Inflammatory macrophage treated with lipopolysaccharide for 1 hour (primary cell): ENCODE measurements around the gene LRP2BP.
"Not testable (repeated sequence)": the region's sequence is repeated elsewhere in the genome, so short reads cannot be mapped to it uniquely, and the experiment has no call there.

ENCODE experiments used
- DNase-seq, 2 donors: peaks; one replicate each; pipeline ENCODE4 v3.0.0-alpha.2; 2020 to 2022

Gene LRP2BP

DNA sequence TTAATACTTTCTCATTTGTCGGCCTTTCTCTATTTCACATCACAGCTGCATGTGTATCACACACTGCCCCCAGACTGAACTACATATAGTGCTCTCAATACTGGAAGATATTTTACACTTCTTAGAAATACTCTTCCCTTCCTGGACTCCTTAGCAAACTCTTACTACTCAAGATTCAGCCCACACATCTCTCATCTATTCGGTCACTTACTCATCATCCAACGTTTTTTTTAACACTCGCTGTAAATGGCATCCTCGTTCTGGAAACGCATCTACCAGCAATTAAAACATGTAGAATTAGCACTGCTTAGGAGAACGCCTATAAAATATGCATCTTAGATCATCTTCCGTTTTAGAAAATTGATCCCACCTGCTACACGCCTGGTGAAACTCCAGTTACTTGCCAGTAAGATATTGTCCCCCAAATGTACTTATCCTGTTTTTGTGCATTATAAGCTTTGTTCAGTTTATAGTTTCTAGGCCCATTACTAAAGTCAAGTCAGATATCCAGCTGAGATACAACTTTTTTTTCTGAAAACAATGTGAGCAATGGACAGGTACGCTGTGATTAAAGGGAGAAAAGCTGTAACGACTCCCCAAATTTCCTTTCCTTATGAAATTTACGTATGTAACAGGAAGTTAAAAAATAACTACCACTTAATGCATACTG is 1.0 kb downstream of the LRP2BP start:
- no peak for DNase-seq

DNA sequence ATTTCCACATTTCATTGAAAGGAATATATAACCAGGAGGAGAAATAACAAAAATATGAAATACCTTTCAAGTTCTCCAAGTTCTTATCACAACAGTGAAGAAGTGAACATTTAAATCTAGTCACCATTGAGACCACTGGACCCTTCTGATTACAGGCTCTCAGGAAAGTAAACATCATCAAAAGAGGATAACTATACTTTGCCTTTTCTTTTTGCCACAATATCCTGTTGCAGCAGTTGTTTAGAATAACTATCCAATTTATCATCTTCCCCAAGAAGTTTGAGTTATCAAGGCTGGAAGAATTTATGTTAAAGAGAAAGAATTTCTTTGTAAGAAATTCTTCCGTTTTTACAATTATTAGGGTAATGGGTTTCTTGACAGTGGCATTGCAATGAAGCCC is 3.6 kb downstream of the LRP2BP start:
- DNase-seq = no peak

DNA sequence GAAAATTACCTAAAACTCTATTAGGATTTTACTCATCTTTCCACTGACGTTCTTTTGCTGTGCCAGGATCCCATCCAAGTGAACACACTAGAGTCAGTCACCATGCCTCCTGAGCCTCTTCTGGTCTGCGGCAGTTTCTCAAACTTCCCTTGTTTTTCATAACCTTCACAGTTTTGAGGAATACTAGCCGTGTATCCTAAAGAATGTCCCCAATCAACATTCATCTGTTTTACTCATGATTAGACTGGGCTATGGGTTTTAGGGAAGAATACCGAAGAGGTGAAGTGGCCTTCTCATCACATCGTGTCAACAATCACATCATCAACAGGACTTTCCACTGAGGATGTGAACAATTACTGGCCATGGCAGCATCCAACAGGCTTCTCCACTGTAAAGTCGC is 4.8 kb downstream of the LRP2BP start:
- no peak for DNase-seq

DNA sequence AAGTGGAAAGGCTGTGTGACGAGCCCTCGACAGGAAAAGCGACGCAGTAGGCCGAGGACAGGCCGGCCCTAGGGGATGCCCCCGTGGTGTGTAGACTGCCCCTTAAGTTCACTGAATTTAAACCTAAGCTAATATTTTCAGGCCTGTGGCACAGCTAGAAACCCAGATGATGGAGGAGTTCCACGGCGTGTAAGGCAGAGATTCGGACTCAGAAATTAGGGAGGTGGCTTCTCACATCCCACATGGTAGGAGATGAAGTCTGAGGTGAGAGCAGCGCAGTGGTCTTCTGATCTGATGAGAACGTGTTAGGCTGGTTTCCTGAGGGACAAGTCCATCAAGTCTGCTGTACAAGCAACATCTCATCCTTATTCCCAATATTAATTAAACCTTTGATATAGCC is 7.8 kb downstream of the LRP2BP start:
- no peak for DNase-seq

DNA sequence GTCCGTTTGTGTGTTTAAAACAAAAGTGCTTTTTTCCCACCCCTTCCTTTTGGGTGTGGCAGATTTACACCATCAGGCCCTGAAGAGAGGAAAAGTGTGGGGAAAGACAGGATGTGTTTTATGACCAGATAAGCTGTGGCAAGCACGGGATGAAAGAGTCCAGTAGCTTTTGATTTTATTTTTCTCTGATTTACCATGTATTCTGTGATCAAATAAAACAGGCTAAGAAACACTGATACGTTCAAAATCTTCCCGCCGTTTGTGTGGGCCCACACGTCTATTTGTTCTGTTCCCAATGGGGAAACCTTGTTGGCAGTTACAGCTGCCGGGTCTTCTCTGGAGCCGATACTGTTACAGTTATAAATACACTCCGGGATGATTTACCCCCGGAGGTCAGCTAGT is 10.8 kb downstream of the LRP2BP start:
- no peak for DNase-seq

DNA sequence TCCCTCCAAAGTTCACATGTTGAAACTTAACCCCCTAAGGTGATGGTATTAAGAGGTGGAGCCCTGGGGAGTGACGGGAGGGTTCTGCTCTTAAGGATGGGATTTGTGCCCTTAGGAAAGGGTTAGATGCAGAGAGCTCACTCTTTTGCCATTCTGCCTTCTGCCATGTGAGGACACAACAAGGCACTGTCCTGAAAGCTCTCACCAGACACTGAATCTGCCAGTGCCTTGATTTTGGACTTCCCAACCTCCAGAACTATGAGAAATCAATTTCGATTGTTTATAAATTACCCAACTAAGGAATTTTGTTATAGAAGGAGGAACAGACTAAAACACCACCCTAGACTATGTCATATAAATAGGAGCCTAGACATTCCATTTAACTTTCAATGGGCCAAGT is 11.7 kb downstream of the LRP2BP start:
- no peak for DNase-seq

DNA sequence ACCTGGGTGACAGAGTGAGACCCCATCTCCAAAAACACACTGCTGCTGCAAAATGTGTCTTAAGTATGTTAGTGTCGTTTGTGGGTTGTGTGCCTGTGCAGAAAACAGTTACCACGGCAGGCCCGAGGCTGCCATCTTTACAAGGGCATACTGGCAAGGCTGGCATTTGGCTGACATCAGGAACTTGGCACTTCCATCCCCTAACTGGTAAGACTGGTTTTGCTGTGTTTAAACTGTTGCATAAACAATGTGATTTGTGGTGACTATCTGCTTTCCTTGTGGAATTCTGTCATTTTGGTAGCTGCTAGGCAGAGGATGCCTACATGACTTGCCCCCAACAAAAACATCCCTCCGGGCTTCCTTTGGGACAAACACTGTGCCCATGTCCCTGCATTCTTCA is 12.3 kb downstream of the LRP2BP start:
- no peak for DNase-seq

DNA sequence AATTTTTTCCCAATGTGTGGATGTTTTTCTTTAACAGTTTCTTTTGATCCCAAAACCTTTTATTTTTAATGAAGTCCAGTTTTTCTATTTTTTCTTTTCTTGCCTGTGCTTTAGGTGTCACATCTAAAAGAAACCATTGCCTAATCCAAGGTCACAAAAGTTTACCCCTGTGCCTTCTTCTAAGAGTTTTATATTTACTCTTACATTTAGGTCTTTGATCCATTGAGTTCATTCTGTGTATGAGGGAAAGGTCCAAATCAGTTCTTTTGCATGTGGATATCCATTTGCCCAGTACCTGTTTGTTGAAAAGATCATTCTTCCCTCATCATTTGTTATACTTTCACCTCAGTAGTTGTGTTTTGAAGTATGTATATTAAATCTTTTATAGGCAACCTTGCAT is 13.0 kb downstream of the LRP2BP start:
- DNase-seq = no peak

DNA sequence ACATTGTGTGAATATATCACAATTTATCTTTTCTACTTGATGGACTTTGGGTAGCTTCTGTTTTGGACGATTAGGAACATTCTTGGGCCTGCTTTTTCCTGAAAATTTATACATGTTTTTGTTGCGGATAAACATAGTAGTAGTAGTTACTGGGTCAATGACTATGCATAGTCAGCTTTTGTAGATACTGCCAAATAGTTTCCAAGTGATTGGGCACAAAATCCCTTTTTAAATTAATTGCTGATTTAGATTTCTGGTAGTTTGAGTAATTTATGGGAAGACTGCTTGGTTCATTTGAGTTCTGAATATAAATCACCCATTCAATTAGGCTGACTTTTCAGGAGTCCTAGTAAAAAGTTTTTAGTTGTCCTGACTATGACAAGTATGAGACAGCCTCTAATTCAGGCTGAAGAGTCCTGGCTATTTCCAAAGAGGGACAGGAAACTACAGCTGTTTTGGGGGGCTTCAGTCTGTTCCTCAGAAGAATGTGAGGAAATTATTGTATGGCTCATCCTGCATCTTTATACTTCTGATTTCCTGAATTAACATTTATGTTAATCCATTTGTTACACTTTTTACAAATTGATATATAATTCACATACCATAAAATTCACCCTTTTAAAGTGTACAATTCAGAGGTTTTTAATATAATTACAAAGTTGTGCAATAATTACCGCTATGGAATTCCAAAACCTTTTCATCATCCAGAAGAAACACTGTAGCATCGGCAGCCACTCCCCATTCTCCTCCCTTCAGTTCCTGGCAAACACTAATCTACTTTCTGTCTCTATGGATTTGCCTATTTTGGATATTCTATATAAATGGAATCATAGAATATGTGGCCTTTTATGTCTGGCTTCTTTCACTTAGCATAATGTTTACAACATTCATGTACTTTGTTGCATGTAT is 14.2 kb downstream of the LRP2BP start:
- no peak for DNase-seq

DNA sequence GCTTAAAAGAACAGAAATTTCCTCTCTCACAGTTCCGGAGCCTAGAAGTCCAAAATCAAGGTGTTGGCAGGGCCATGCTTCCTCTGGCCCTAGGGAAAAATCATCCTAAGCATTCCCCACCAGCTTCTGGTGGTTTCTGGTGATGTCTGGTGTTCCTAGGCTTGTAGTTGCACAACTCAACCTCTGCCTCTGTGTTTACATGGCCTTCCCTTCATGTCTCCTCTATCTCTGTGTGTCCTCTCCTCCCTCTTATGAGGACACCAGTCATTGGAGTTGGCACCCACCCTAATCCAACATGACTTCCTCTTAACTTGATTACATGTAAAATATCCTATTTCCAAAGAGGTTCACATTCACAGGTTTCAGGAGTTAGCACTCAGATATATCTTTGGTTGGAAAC is 15.4 kb downstream of the LRP2BP start:
- DNase-seq = no peak

DNA sequence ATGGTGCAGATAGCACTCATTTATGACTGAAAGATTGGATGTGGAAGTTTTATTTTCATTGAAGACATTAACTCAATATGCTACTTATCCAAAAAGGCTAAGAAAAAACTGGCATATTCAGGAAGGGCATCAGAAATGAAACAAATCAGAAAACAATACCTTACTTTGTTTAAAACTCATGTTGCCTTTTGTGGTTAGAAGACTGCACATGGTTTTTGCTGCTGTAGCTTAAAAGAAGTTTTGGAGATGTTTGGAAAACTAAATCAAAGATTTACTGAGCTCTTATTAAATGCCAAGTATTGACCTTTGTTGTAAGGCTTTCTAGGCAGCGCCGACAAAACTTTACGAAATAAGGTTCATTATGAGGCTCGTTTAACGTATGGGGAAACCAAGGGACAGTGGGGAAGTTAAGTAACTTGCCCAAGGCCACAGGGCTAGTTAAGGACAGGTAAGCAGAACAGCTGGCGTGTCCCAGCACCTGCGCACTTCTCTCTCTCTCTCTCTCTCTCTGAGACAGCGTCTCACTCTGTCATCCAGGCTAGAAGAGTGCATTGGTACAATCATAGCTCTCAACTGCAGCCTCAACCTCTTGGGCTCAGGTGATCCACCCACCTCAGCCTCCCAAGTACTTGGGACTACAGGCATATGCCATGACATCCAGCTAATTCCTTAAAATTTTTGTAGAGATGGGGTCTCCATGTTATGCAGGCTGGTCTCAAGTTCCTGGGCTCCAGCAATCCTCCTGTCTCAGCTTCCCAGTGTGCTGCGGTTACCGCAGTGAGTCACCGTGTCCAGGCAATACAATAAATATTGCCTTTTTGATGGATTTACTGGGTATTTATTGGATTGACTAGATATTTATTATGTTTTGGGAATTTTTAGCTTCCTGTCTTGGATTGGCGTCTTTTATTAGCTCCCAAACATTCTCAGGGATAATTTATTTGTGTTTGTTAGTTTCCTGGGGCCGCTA is 16.1 kb downstream of the LRP2BP start:
- no peak for DNase-seq

DNA sequence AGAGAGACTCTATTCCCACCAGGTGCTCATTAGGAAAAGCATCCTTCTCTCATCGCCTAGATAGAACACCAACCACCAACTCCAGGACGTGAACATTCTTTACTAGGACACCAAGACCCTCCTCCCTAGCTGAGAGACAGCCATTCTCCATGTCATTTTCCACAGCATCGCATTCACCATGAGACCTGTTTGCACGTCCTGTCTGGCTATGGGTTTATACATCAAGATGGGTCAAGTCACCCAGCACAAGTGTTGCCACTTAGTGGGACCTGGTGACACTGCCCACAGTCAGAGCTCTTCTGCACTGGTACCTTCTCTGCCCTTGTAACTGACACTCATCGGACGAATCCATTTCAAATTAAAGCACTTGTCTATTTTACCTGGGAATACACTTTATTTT is 17.5 kb downstream of the LRP2BP start:
- no peak for DNase-seq

DNA sequence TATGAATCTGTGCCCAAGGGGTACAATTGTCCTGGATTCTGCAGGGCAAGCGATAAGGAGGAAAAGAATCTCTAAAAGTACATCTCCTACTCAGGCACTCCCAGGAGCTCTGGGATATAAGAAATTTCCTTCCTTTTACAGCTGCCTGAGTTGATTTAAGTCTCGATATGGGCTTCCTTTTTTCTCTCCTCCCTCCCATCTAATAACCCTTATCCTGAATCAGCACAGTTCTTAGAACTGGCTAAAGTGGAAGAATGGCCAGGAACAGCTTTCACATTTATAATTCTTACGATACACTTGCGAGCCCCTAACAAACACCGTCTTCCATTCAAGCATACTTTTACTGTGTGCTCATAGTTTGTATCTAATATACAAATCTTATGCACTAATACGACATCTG is 21.2 kb downstream of the LRP2BP start:
- no peak for DNase-seq

DNA sequence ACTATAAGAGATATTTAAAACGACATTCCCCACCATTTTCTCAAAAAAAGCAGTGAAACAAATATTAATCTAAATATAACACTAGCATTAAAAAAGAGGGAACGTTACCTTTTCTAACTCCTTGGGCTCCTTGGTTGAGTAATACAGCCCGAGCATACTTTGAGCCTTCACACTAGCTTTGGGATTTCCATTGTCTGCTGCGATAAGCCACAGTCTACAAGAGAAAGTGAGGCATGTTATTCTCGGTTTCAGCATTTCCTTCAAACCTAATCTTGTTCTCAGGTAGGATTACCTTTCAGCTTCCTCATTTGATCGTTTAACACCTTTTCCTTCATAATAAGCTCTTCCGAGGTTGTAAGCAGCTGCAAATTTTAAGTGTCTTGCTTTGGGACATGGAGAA is 21.7 kb downstream of the LRP2BP start:
- no peak for DNase-seq

DNA sequence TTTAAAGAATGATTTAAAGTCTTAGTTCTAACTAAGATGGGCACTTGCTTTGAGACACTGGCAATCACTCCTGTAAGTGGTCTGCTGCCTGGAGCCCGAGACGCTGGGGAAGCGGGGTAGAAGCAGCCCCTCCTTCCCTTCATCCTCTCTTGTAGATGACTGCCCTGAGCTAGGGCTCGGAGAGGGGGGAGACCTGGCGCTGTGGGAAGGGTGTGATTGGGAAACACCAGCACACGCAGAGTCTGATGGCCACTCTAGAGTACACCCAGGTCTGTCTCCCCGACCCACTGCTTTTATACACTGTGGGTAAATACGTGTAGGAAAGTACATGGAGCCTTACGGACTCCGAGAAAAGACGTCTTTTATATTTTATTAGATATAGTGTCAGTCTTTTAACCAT is 24.0 kb downstream of the LRP2BP start:
- DNase-seq = no peak

DNA sequence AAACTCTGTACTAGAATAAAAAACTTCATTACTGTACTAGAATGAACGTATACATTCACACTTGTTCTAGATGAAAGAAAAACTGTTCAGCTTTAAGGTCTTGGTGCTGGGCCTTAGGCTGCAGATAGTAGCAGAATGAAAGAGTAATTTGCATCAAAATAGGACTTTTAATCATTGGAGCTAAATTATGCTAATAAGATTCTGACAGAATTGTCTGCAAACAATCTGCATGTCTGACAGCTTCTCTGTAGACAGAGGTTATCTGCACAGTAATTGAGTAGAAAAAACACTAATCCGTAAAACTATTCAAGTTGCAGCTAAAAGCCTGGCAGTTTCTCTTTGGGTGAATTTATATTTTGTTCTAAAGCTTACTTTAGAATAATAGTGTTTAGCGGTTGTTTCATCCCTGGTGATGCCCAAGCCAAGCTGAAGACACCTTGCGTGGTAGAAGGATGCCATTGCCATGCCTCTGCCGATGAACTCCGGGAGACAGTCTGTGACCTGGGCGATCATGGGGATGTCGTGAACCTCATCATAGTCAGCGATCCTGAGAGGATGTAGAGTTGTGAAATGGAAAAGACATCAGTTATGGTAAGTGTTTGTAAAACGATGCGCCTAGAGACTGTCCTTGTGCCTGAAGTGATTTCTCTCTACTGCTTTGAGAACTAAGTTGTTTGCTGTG is 25.3 kb downstream of the LRP2BP start:
- DNase-seq = no peak

DNA sequence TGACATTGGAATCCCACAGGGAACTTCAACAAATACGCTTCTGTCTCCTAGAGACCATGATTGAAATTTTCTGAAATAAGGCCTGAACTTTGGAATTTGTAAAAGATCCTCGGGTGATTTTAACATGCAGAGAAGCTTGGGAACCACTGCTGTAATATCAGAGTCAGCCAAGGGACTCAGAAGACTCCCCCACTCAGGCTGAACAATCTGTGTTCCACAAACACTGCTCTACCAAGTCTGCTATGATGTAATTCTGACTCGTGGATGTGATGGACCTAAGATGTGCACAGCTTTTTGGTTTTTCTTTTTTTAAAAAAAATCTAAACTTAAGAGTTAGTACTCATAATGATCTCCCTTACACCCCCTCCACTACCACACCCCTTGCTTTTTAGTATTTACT is 26.0 kb downstream of the LRP2BP start:
- no peak for DNase-seq

DNA sequence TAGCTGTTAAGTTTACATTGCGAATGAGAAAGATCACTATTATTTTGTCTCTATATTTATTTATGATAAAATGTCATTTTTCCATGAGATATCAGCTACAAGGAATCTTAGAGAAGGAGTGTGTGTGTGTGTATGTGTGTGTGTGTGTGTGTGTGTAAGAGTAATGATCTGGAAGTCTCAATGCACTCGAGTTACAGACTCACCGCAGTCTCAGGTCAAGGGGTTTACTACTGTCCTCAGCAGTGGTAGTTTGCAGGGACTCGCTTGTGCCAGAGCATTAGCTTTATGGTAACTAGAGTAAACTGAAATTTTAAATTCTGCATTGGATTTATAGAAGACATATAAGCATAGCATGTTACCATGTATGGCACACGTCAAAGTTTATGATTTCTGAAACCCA is 30.8 kb downstream of the LRP2BP start:
- no peak for DNase-seq

DNA sequence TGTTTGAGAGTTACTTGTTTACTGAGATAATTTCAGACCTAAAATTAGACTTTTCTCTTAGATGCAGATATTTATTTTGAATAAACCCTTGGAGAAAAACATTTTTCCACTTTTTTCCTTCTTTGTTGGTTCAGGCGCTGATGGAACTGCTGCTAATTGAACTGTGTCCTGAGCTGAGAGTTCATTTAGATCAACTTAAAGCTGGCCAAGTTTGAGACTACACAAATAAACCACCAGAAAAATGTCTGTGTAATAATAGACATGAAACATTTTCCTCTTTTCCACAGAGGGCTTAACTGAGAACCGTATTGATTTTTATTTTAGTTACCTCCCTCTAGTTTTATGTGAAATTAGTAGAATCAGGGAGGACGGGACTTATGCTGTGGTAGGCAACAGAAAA is 32.5 kb downstream of the LRP2BP start:
- DNase-seq = no peak

DNA sequence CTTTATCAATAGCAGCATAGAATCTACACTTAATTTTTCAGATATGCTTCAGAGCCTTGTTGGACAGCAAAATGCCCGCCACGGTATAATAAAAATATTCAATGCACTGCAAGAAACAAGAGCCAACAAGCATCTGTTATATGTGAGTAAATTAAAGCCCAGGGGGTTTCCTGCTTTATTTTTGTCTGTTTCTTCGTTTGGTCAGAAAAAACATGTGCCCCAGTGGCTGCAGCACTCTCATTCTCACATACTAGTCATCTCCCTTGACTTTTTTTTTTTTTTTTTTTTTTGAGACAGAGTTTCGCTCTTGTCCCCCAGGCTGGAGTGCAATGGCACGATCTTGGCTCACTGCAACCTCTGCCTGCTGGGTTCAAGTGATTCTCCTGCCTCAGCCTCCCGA is 33.2 kb downstream of the LRP2BP start:
- DNase-seq = not testable (repeated sequence)

DNA sequence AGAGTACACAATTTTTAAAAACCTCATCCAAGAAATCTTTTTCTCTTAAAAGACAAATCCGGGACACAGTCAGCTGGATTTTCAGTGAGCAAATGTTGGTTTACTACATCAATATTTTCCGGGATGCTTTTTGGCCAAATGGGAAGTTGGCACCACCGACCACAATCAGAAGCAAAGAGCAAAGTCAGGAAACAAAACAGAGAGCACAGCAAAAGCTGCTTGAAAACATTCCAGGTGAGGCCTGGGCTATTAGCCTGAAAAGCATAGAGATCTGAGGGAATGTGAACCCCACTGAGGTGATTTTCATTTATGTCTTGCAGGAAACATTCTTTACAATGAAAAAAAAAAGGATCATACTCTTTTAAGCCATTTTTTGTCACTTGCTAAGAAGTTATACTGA is 33.9 kb downstream of the LRP2BP start:
- no peak for DNase-seq

DNA sequence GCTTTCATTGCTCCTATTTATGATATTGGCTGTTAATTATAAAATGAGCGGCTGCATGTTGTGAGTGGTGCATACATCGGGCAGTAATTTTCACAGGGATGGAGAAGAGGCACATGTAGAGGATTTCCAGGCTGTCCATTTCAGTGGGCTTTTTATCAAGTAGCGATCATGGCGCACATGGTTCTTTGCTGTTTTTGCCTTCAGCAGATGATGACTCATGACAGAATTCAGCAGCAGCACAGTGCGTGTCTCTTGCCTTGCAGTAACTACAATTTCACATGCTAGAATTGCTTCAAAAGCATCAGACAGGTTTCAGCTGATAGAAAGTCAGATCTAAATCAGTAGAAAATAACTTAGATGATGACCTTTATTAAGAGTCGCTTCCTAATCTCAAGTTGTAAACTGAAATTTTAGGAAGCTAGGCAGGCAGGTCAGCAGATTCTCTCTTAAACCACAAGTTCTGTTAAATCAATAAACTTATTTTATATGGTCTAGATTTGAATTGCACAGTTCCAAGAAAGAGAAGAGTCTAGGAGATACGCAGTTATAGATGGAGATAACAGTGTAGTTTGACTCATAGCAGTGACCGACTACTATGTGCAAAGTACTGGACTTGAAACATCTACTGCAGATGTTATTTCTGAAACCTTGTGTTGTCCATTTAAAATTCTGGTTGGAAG is 35.8 kb downstream of the LRP2BP start:
- DNase-seq = no peak
